ENCODE results near the gene TGFB3. TPM values are rescaled to one million over a fixed set of nuclear protein-coding genes. Genes with fewer than 3 reads are reported as not detected.
A peak's percentile ranks its signal among the peaks of the same experiment; 100 is the strongest.

TGFB3 gene
- total and polyA plus RNA-seq, 9 of the 15 experiments (the other 6 are each of a cell fraction or from before 2014, with no cell fraction given) = 0.39 to 2.0 (median 1.0) TPM

- no peak for TF ChIP-seq TAF1 (IDR thresholded peaks at IDR 0.05; ENCODE audit: control insufficient read depth, extremely low read depth, insufficient read depth, low read length, severe bottlenecking)
- TF ChIP-seq SNIP1 (IDR thresholded peaks at IDR 0.05; ENCODE audit: low read depth) = no peak
- no peak for TF ChIP-seq POLR3A (IDR thresholded peaks at IDR 0.05; ENCODE audit: borderline replicate concordance, extremely low read depth, insufficient read depth, insufficient read length)
- no peak for TF ChIP-seq ATF1 (CRISPR knock-in tag; IDR thresholded peaks at IDR 0.05)
- no peak for TF ChIP-seq ATF1 (tag; IDR thresholded peaks at IDR 0.05)
- TF ChIP-seq, protein P1, sequence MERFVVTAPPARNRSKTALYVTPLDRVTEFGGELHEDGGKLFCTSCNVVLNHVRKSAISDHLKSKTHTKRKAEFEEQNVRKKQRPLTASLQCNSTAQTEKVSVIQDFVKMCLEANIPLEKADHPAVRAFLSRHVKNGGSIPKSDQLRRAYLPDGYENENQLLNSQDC (CRISPR knock-in tag; IDR thresholded peaks at IDR 0.05) = no peak
- TF ChIP-seq, protein P2, sequence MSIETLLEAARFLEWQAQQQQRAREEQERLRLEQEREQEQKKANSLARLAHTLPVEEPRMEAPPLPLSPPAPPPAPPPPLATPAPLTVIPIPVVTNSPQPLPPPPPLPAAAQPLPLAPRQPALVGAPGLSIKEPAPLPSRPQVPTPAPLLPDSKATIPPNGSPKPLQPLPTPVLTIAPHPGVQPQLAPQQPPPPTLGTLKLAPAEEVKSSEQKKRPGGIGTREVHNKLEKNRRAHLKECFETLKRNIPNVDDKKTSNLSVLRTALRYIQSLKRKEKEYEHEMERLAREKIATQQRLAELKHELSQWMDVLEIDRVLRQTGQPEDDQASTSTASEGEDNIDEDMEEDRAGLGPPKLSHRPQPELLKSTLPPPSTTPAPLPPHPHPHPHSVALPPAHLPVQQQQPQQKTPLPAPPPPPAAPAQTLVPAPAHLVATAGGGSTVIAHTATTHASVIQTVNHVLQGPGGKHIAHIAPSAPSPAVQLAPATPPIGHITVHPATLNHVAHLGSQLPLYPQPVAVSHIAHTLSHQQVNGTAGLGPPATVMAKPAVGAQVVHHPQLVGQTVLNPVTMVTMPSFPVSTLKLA (conservative IDR thresholded peaks at IDR 0.05) = no peak
- TF ChIP-seq RAD51 (IDR thresholded peaks at IDR 0.05; ENCODE audit: borderline replicate concordance, low read depth) = peak; percentile 37; the same call in 1 of the 2 replicates
- no peak for TF ChIP-seq COPS2 (conservative IDR thresholded peaks at IDR 0.05)
- peak; percentile 40; the same call in 1 of the 2 replicates for TF ChIP-seq TEAD4 (IDR thresholded peaks at IDR 0.05; ENCODE audit: low read length)
- TF ChIP-seq TEAD4 (CRISPR knock-in tag; IDR thresholded peaks at IDR 0.05; ENCODE audit: borderline replicate concordance) = no peak
Measured at GRCh38 chr14:75944607-75945241, 37.1 kb downstream of the TGFB3 start (continued).

Data from K562 (cell line).